Gastroesophageal sphincter (tissue), 3 donors: ENCODE data around the gene ABCC12.

Source experiments
- CTCF ChIP-seq, 4 experiments: fragments of 200-600 bp in 2 of 4; fragments of 450-650 bp in 2 of 4; sonication (generic) in 1 of 4; IDR thresholded peaks; one replicate each; pipeline ENCODE4 v1.5.1; 2017 to 2019; ENCODE audit warnings: antibody characterized with exemption in 4 of 4, mild to moderate bottlenecking in 2 of 4, moderate library complexity in 2 of 4
- EP300 ChIP-seq: sonication (generic); formaldehyde crosslinking; IDR thresholded peaks from one replicate; pipeline ENCODE4 v1.6.1; 2017; ENCODE audit warnings: antibody characterized with exemption, mild to moderate bottlenecking
- POLR2AphosphoS5 ChIP-seq: sonication (generic); formaldehyde crosslinking; IDR thresholded peaks from one replicate; pipeline ENCODE4 v1.6.1; 2017; ENCODE audit warnings: antibody characterized with exemption

DNA sequence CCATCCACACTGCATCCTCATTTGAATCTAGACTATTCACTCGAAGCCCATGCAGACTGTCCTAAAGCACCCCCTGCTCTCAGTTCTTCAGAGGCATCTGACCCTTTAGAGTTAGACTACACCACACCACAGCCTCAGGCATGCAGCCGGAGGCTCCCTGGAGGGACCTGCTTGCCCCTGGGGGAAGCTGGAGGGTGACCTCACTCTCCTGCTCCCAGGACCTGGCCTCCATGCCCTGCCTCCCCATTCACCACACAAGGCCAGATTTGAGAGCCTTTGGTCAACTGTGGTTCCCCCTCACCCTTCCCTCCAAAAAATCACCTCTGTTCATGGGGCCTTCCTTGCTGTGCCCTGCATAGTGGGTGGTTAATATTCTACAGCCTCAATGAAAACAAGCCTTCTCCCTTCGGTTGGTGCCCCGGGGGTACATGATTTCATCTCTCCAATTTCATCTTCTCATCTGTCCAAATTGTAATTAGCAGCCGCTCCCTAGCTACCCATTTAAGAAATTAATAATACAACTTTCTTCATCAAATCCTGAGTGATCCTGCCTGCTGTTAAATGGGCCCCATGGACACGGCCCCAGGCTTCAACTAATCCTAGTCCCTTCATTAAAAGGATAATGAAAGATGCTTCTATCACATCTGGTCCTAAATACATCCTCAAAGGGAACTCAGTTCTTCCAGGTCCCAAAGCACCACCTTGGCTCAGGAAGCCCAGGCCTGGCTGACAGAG, 24.4 kb downstream of the ABCC12 start:
- TF ChIP-seq EP300, result no peak
- TF ChIP-seq POLR2AphosphoS5, result no peak
- no peak for TF ChIP-seq CTCF (IDR thresholded peaks at IDR 0.05)
